H1 (cell line): ENCODE measurements around the gene ADD3. TPM values are rescaled to one million over a fixed set of nuclear protein-coding genes. Genes with fewer than 3 reads are reported as not detected.

Experiments
- ATF3 ChIP-seq: IDR thresholded peaks from 2 replicates; pipeline ENCODE4 v1.6.1; 2011; ENCODE audit warnings: low read depth, mild to moderate bottlenecking, low read length; ENCODE audit not compliant: insufficient read depth
- BACH1 ChIP-seq: IDR thresholded peaks from 2 replicates; pipeline ENCODE4 v1.6.1; 2012; ENCODE audit warnings: low read length, improper control_type of control experiment
- GTF2F1 ChIP-seq: IDR thresholded peaks from 2 replicates; pipeline ENCODE4 v1.6.1; 2012; ENCODE audit warnings: low read depth, low read length, improper control_type of control experiment, borderline replicate concordance
- PHF8 ChIP-seq: fragments of 200-600 bp; sonication (generic); conservative IDR thresholded peaks from 2 replicates; pipeline ENCODE4 v1.7.1; 2012; ENCODE audit warnings: low read depth, mild to moderate bottlenecking, inconsistent platforms, low read length, moderate library complexity
- POLR2AphosphoS5 ChIP-seq: IDR thresholded peaks from 2 replicates; pipeline ENCODE4 v1.6.1; 2011; ENCODE audit warnings: low read depth, low read length
- POU5F1 ChIP-seq: IDR thresholded peaks from 2 replicates; pipeline ENCODE4 v1.6.1; 2011; ENCODE audit warnings: low read depth, mild to moderate bottlenecking, low read length, moderate library complexity
- RNF2 ChIP-seq: fragments of 200-900, 300-1000 bp; sonication (generic); IDR thresholded peaks from 2 replicates; pipeline ENCODE4 v1.7.1; 2016; ENCODE audit warnings: borderline replicate concordance, low read depth, mild to moderate bottlenecking, antibody characterized with exemption, low read length; ENCODE audit not compliant: poor library complexity, severe bottlenecking; ENCODE audit errors: missing control alignments
- RXRA ChIP-seq: IDR thresholded peaks from 2 replicates; pipeline ENCODE4 v1.6.1; 2011; ENCODE audit warnings: low read depth, mild to moderate bottlenecking, low read length, moderate library complexity; ENCODE audit not compliant: insufficient read depth
- SIRT6 ChIP-seq: IDR thresholded peaks from one replicate; pipeline ENCODE4 v1.7.1; 2012; ENCODE audit warnings: low read length, inconsistent platforms
- SP2 ChIP-seq: IDR thresholded peaks from 2 replicates; pipeline ENCODE4 v1.6.1; 2012; ENCODE audit warnings: mild to moderate bottlenecking, low read length, inconsistent platforms
- SUZ12 ChIP-seq: fragments of 200-600 bp; sonication (generic); IDR thresholded peaks from 2 replicates; pipeline ENCODE4 v1.6.1; 2012; ENCODE audit warnings: mild to moderate bottlenecking, inconsistent platforms, low read length, moderate library complexity, mixed read lengths
- TAF7 ChIP-seq: optimal IDR thresholded peaks from 2 replicates; pipeline ENCODE3; 2011; ENCODE audit warnings: low read depth, mild to moderate bottlenecking, inconsistent platforms, low read length, moderate library complexity, borderline replicate concordance
- ZNF274 ChIP-seq: IDR thresholded peaks from 2 replicates; pipeline ENCODE4 v1.7.0; 2012; ENCODE audit warnings: low read length, borderline replicate concordance; ENCODE audit errors: extremely low read depth
- polyA plus RNA-seq, 7 experiments: library from polyadenylated mRNA; depleted of rRNA in 3 of 7; stranded (reverse) in 5 of 7; unstranded in 2 of 7; fragments of >200 nt in 5 of 7; fragments of 200-250 nt in 2 of 7; gene quantifications; 1 replicate in 5 of 7; 2 replicates in 1 of 7; 4 replicates in 1 of 7; pipeline versions ENCODE4 v1.2.1 to v1.2.3, GENCODE V29; 2011 to 2013; ENCODE audit warnings: missing spikeins in 2 of 7, mixed read lengths in 2 of 7
- total RNA-seq: library from RNA; stranded (reverse); fragmentation: NEBNext Ultra II Directional; extraction: Animal tissue kit (Norgen Biotek cat#: 25700); gene quantifications from 2 replicates; pipeline ENCODE4 v1.2.1, GENCODE V29; 2021

ADD3 gene
- total and polyA plus RNA-seq, 2 of the 8 experiments (the other 6 are each of a cell fraction or from before 2014, with no cell fraction given), result 44.7 to 85.6 TPM

- no peak for TF ChIP-seq ZNF274
- no peak for TF ChIP-seq TAF7
- no peak for TF ChIP-seq ATF3
- TF ChIP-seq PHF8, result peak; percentile 13; the same call in 1 of the 2 replicates
- no peak for TF ChIP-seq SIRT6
- no peak for TF ChIP-seq GTF2F1
- no peak for TF ChIP-seq POLR2AphosphoS5
- no peak for TF ChIP-seq SP2
- no peak for TF ChIP-seq RNF2
- no peak for TF ChIP-seq POU5F1
- TF ChIP-seq BACH1, result no peak
- TF ChIP-seq RXRA, result no peak
- TF ChIP-seq SUZ12, result no peak
Measured at GRCh38 chr10:110008518-110009339, 945 bp downstream of the ADD3 start (continued).
